ENCODE measurements around the gene COPS9. TPM values are rescaled to one million over a fixed set of nuclear protein-coding genes. Genes with fewer than 3 reads are reported as not detected.

Gene COPS9
- polyA plus RNA-seq, 1 donor (not counting 4 experiments of a cell fraction or from before 2014, with no cell fraction given): 399 TPM

DNA sequence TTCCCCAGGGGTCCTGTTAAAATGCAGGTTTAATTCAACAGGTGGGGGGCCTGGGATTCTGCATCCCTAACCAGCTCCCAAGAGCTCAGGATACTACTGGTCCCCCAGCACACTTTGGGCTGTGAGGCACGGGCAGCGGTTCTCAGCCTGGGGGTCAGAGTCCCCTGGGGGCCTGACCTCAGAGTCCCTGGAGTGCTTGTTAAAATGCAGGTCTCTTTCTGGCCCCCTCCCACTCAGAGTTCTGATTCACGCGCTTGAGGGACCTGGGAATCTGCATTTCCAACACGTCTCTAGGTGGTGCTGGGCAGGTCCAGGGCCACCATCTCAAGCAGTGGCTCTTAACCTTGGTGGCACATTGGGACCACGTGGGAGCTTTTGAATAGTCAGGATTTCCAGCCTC is 7.2 kb upstream of the COPS9 start:
- dilution Hi-C loops (cut with MboI; ENCODE audit: extremely low pct_ligation_motif_present, low sequenced_read_pairs): no loop called here
- H3K79me2 ChIP-seq (ENCODE audit: control insufficient read depth, insufficient read depth, low read length): no peaks in the 10 kb centered on the region
- no peak overlapping the region for H2AFZ ChIP-seq (ENCODE audit: control insufficient read depth, low read length)
- H3K9me1 ChIP-seq (ENCODE audit: control insufficient read depth, extremely low read depth, insufficient read depth, low read length): no peaks in the 10 kb centered on the region
- no peak for TF ChIP-seq EZH2 (IDR thresholded peaks at IDR 0.05; ENCODE audit: low read length)
- TF ChIP-seq CTCF (optimal IDR thresholded peaks at IDR 0.05 in 1 of 3, IDR thresholded peaks at IDR 0.05 in 1 of 3, conservative IDR thresholded peaks at IDR 0.05 in 1 of 3; ENCODE audit: extremely low read depth in 1 of 3, insufficient read depth in 2 of 3, low read length in 3 of 3): no peak
- no peak for DNase-seq (ENCODE audit: low read depth, low spot score)
- H3K4me2 ChIP-seq (ENCODE audit: control insufficient read depth, extremely low read depth, insufficient read depth, low read depth, low read length): no peak overlapping the region
- no peak overlapping the region for H3K9ac ChIP-seq (ENCODE audit: control insufficient read depth, extremely low read depth, insufficient read depth, low read length)
- H3K27me3 ChIP-seq (ENCODE audit: control insufficient read depth, extremely low read depth, insufficient read depth, low read length): no peaks in the 10 kb centered on the region
- no peaks in the 10 kb centered on the region for H3K36me3 ChIP-seq (ENCODE audit: control insufficient read depth in 2 of 2, extremely low read depth in 1 of 2, insufficient read depth in 2 of 2, low read length in 2 of 2)
- no peaks in the 10 kb centered on the region for H3K9me3 ChIP-seq (ENCODE audit: control insufficient read depth, low read depth, low read length)
- H4K20me1 ChIP-seq (ENCODE audit: control insufficient read depth, extremely low read depth, insufficient read depth, low read length): no peaks in the 10 kb centered on the region
- H3K4me3 ChIP-seq (ENCODE audit: control insufficient read depth in 2 of 3, extremely low read depth in 1 of 3, insufficient read depth in 2 of 3, low read depth in 1 of 3, low read length in 3 of 3): no peak overlapping the region
- FAIRE-seq: no peak
- H3K27ac ChIP-seq (ENCODE audit: control insufficient read depth, insufficient read depth, low read length): no peak overlapping the region
- H3K4me1 ChIP-seq (ENCODE audit: control insufficient read depth, extremely low read depth, insufficient read depth, low read length): peaks cover 5% of the 10 kb centered on the region

DNA sequence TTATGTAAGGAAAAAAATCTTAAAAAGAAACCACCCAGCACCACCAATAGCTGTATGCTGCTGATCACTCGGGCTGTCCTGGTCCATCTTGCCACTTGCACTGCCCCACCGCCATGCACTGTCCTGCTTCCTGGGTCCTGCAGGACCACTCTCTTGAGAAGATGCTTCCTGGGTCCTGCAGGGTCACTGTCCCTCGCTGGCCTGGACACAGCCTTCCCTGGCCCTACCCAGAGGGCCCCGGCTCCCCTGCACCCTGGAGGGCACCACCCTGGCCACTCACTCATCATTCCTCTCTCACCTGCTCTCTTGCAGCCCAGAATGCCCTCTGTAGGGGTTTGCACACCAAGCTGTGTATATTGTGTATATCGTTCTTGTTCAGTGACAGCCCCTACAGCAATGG is 6.8 kb upstream of the COPS9 start:
- H3K27ac ChIP-seq (ENCODE audit: control insufficient read depth, insufficient read depth, low read length): no peak overlapping the region
- no peaks in the 10 kb centered on the region for H3K27me3 ChIP-seq (ENCODE audit: control insufficient read depth, extremely low read depth, insufficient read depth, low read length)
- H3K79me2 ChIP-seq (ENCODE audit: control insufficient read depth, insufficient read depth, low read length): no peaks in the 10 kb centered on the region
- no peak overlapping the region for H3K4me3 ChIP-seq (ENCODE audit: control insufficient read depth in 2 of 3, extremely low read depth in 1 of 3, insufficient read depth in 2 of 3, low read depth in 1 of 3, low read length in 3 of 3)
- no peak for TF ChIP-seq EZH2 (IDR thresholded peaks at IDR 0.05; ENCODE audit: low read length)
- no peak for TF ChIP-seq CTCF (optimal IDR thresholded peaks at IDR 0.05 in 1 of 3, IDR thresholded peaks at IDR 0.05 in 1 of 3, conservative IDR thresholded peaks at IDR 0.05 in 1 of 3; ENCODE audit: extremely low read depth in 1 of 3, insufficient read depth in 2 of 3, low read length in 3 of 3)
- H3K36me3 ChIP-seq (ENCODE audit: control insufficient read depth in 2 of 2, extremely low read depth in 1 of 2, insufficient read depth in 2 of 2, low read length in 2 of 2): no peaks in the 10 kb centered on the region
- DNase-seq (ENCODE audit: low read depth, low spot score) (no peak), FAIRE-seq (no peak)
- H4K20me1 ChIP-seq (ENCODE audit: control insufficient read depth, extremely low read depth, insufficient read depth, low read length): no peaks in the 10 kb centered on the region
- no peak overlapping the region for H3K9ac ChIP-seq (ENCODE audit: control insufficient read depth, extremely low read depth, insufficient read depth, low read length)
- peaks cover 7% of the 10 kb centered on the region for H3K4me1 ChIP-seq (ENCODE audit: control insufficient read depth, extremely low read depth, insufficient read depth, low read length)
- no peaks in the 10 kb centered on the region for H3K9me1 ChIP-seq (ENCODE audit: control insufficient read depth, extremely low read depth, insufficient read depth, low read length)
- no peaks in the 10 kb centered on the region for H3K9me3 ChIP-seq (ENCODE audit: control insufficient read depth, low read depth, low read length)
- no peak overlapping the region for H2AFZ ChIP-seq (ENCODE audit: control insufficient read depth, low read length)
- dilution Hi-C loops (cut with MboI; ENCODE audit: extremely low pct_ligation_motif_present, low sequenced_read_pairs): no loop called here
- H3K4me2 ChIP-seq (ENCODE audit: control insufficient read depth, extremely low read depth, insufficient read depth, low read depth, low read length): no peak overlapping the region

All from keratinocyte (primary cell).